Measurements from ENCODE around the gene MAGED2. TPM values are rescaled to one million over a fixed set of nuclear protein-coding genes. Genes with fewer than 3 reads are reported as not detected.
"Not testable (repeated sequence)": the region's sequence is repeated elsewhere in the genome, so short reads cannot be mapped to it uniquely, and the experiment has no call there.

Gene MAGED2
- total RNA-seq, 1 donor from 2014 or later, result 247 TPM

- peaks cover 7% of the 10 kb centered on the region for H3K4me1 Mint-ChIP-seq (ENCODE audit: low read depth)
- no peak overlapping the region for H3K4me3 Mint-ChIP-seq (ENCODE audit: low read depth)
- peaks cover 29% of the 10 kb centered on the region for H3K9me3 Mint-ChIP-seq (ENCODE audit: low read depth)
- H3K27ac Mint-ChIP-seq, result no peak overlapping the region
- peaks cover 2% of the 10 kb centered on the region for H3K36me3 Mint-ChIP-seq (ENCODE audit: insufficient read depth)
- TF ChIP-seq CTCF (IDR thresholded peaks at IDR 0.05; ENCODE audit: unreplicated experiment), result no peak
- DNase-seq (ENCODE audit: low spot score, unreplicated experiment), result no peak
- H3K27me3 Mint-ChIP-seq, result no peaks in the 10 kb centered on the region
These were observed 35.5 kb downstream of the MAGED2 start for GRCh38 chrX:54843050-54843449.

GRCh38 chrX:54847700-54848099 is 40.2 kb downstream of the MAGED2 start:
- DNase-seq (ENCODE audit: low spot score, unreplicated experiment), result not testable (repeated sequence)
- peaks cover 29% of the 10 kb centered on the region for H3K9me3 Mint-ChIP-seq (ENCODE audit: low read depth)

DNA sequence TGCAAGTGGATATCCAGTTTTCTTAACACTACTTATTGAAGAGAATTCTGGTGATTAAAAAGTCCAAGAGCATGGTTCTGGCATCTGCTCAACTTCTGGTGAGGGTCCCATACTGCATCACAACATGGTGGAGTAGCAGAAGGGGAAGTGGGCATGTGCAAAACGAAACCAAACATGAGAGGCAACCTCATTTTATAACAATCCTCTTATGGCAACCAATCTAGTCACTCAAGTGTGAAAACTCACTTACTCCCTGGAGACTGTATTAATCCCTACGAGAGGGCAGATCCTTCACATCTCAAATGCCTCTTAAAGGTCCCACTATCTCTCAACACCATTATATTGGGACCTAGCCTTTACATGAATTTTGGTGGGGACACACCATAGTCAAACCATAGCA is 57.7 kb downstream of the MAGED2 start:
- Mint-ChIP-seq H3K4me3 (ENCODE audit: low read depth) (no peak overlapping the region), H3K27me3 (no peaks in the 10 kb centered on the region)

More at GRCh38 chrX:54847700-54848099, 40.2 kb downstream of the MAGED2 start:
- H3K27me3 Mint-ChIP-seq; H3K27ac Mint-ChIP-seq; H3K4me1 Mint-ChIP-seq (ENCODE audit: low read depth); H3K36me3 Mint-ChIP-seq (ENCODE audit: insufficient read depth); H3K4me3 Mint-ChIP-seq (ENCODE audit: low read depth): not testable (repeated sequence)

More for the DNA sequence above, 57.7 kb downstream of the MAGED2 start:
- Mint-ChIP-seq H3K27ac (no peak overlapping the region), H3K9me3 (ENCODE audit: low read depth) (peaks cover 30% of the 10 kb centered on the region), H3K4me1 (ENCODE audit: low read depth) (peaks cover 2% of the 10 kb centered on the region), H3K36me3 (ENCODE audit: insufficient read depth) (no peaks in the 10 kb centered on the region)
- DNase-seq (ENCODE audit: low spot score, unreplicated experiment), result no peak
- no peak for TF ChIP-seq CTCF (IDR thresholded peaks at IDR 0.05; ENCODE audit: unreplicated experiment)

Other genes starting within 250 kb of the MAGED2 start
- gene ITIH6, start 9.5 kb upstream of the MAGED2 start, total RNA-seq, result not detected in 2 replicates
- gene TRO, start 113.1 kb downstream of the MAGED2 start, total RNA-seq, result 156 and 169 TPM in 2 replicates
- 0.77 and 0.82 TPM in 2 replicates for gene PFKFB1, start 186.4 kb downstream of the MAGED2 start, total RNA-seq
- gene APEX2, start 192.6 kb downstream of the MAGED2 start, total RNA-seq, result 18.5 and 21.4 TPM in 2 replicates
- gene ALAS2, start 223.2 kb downstream of the MAGED2 start, total RNA-seq, result not detected in 2 replicates